ENCODE measurements around the gene CNTROB.

CNTROB gene

DNA sequence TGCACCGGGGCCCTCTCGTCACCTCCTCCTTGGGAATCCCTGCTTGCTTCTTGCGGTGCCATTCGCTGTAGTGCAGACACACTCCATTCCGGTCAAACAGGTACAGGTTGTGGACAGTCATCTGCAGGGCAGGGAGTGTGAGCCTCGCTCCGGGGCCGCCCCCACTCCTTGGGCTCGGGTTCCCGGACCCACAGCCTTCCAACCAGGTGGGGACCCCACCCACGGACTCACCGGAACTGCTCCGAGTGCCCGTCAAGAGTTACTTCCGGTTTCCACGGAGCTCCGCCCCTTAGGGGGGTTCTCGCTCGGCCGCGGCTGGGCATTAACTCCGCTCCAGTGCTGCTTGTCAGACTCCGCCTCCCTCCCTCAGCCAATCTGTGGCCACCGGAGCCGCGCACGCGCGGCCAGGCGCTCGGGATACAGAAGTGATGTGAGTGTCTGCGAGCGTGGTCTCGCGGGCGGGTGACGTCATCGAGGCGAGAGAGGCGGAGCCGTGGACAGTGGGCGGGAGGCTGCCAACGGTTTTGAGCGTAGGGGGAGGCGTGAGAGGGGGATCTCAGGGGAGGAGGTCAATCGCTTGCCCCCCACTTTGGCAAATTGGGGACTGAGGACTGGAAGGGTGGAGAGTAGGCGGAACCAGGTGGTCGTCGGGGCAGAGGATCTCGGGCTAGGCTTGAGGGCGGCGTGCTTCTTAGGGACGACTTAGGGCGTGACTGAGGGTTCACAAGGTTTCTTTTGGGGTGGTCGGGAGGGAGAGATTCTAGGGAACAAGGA is at the start of gene CNTROB, which contains the start of gene TRAPPC1 (continued):
- no peak for TF ChIP-seq ZNF266 (tag by site-specific recombination; IDR thresholded peaks at IDR 0.05; ENCODE audit: low read depth)
- no peak for TF ChIP-seq ZNF658 (tag by site-specific recombination; IDR thresholded peaks at IDR 0.05)
- no peak for TF ChIP-seq FEZF1 (tag by site-specific recombination; IDR thresholded peaks at IDR 0.05)
- TF ChIP-seq, protein P1, sequence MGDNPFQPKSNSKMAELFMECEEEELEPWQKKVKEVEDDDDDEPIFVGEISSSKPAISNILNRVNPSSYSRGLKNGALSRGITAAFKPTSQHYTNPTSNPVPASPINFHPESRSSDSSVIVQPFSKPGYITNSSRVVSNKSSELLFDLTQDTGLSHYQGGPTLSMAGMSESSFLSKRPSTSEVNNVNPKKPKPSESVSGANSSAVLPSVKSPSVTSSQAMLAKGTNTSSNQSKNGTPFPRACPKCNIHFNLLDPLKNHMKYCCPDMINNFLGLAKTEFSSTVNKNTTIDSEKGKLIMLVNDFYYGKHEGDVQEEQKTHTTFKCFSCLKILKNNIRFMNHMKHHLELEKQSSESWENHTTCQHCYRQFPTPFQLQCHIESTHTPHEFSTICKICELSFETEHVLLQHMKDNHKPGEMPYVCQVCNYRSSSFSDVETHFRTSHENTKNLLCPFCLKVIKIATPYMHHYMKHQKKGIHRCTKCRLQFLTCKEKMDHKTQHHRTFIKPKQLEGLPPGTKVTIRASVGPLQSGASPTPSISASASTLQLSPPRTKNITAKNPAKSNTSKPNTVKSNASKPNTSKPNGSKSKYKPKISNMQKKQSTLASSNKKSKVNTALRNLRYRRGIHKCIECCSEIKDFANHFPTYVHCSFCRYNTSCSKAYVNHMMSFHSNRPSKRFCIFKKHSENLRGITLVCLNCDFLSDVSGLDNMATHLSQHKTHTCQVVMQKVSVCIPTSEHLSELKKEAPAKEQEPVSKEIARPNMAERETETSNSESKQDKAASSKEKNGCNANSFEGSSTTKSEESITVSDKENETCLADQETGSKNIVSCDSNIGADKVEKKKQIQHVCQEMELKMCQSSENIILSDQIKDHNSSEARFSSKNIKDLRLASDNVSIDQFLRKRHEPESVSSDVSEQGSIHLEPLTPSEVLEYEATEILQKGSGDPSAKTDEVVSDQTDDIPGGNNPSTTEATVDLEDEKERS (tag by site-specific recombination; IDR thresholded peaks at IDR 0.05), result no peak
- TF ChIP-seq MYNN (tag by site-specific recombination; IDR thresholded peaks at IDR 0.05; ENCODE audit: borderline replicate concordance), result no peak; the same call in 1 of the 2 replicates
- TF ChIP-seq ZNF529 (tag by site-specific recombination; IDR thresholded peaks at IDR 0.05; ENCODE audit: insufficient replicate concordance), result no peak
- TF ChIP-seq ZNF16 (tag by site-specific recombination; IDR thresholded peaks at IDR 0.05; ENCODE audit: low read depth), result no peak
- TF ChIP-seq, protein P2, sequence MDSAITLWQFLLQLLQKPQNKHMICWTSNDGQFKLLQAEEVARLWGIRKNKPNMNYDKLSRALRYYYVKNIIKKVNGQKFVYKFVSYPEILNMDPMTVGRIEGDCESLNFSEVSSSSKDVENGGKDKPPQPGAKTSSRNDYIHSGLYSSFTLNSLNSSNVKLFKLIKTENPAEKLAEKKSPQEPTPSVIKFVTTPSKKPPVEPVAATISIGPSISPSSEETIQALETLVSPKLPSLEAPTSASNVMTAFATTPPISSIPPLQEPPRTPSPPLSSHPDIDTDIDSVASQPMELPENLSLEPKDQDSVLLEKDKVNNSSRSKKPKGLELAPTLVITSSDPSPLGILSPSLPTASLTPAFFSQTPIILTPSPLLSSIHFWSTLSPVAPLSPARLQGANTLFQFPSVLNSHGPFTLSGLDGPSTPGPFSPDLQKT (IDR thresholded peaks at IDR 0.05; ENCODE audit: borderline replicate concordance, low read depth, low read length), result peak; percentile 53; the same call in 1 of the 2 replicates
- TF ChIP-seq ZBTB8A (tag by site-specific recombination; IDR thresholded peaks at IDR 0.05), result 0 out of 2 replicates have a peak, but pooled peaks have one; percentile 55
- TF ChIP-seq, protein P3, sequence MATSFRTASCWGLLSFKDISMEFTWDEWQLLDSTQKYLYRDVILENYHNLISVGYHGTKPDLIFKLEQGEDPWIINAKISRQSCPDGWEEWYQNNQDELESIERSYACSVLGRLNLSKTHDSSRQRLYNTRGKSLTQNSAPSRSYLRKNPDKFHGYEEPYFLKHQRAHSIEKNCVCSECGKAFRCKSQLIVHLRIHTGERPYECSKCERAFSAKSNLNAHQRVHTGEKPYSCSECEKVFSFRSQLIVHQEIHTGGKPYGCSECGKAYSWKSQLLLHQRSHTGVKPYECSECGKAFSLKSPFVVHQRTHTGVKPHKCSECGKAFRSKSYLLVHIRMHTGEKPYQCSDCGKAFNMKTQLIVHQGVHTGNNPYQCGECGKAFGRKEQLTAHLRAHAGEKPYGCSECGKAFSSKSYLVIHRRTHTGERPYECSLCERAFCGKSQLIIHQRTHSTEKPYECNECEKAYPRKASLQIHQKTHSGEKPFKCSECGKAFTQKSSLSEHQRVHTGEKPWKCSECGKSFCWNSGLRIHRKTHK (tag by site-specific recombination; IDR thresholded peaks at IDR 0.05), result no peak
- TF ChIP-seq ZNF501 (tag by site-specific recombination; IDR thresholded peaks at IDR 0.05), result peak; percentile 61
- TF ChIP-seq ZBTB49 (tag by site-specific recombination; IDR thresholded peaks at IDR 0.05; ENCODE audit: low read depth), result no peak
- TF ChIP-seq ZNF23 (tag by site-specific recombination; IDR thresholded peaks at IDR 0.05; ENCODE audit: borderline replicate concordance), result no peak
- no peak for TF ChIP-seq TRIM28 (IDR thresholded peaks at IDR 0.05; ENCODE audit: borderline replicate concordance, low read length)
- no peak for TF ChIP-seq ZNF664 (tag by site-specific recombination; IDR thresholded peaks at IDR 0.05)
- peak; percentile 69; the same call in 1 of the 2 replicates for TF ChIP-seq YY2 (tag by site-specific recombination; IDR thresholded peaks at IDR 0.05)
- TF ChIP-seq ZNF391 (tag by site-specific recombination; IDR thresholded peaks at IDR 0.05; ENCODE audit: borderline replicate concordance, low read depth), result peak; percentile 94; the same call in 1 of the 2 replicates
- TF ChIP-seq, protein P4, sequence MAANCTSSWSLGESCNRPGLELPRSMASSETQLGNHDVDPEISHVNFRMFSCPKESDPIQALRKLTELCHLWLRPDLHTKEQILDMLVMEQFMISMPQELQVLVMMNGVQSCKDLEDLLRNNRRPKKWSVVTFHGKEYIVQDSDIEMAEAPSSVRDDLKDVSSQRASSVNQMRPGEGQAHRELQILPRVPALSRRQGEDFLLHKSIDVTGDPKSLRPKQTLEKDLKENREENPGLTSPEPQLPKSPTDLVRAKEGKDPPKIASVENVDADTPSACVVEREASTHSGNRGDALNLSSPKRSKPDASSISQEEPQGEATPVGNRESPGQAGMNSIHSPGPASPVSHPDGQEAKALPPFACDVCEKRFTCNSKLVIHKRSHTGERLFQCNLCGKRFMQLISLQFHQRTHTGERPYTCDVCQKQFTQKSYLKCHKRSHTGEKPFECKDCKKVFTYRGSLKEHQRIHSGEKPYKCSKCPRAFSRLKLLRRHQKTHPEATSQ (tag by site-specific recombination; IDR thresholded peaks at IDR 0.05), result peak; percentile 72; the same call in 1 of the 2 replicates
- TF ChIP-seq ZNF148 (tag by site-specific recombination; IDR thresholded peaks at IDR 0.05; ENCODE audit: borderline replicate concordance), result no peak
- no peak for TF ChIP-seq ZSCAN30 (tag by site-specific recombination; IDR thresholded peaks at IDR 0.05)
- TF ChIP-seq ZNF239 (tag by site-specific recombination; IDR thresholded peaks at IDR 0.05), result 0 out of 2 replicates have a peak, but pooled peaks have one; percentile 30
- TF ChIP-seq ZNF561 (tag by site-specific recombination; IDR thresholded peaks at IDR 0.05; ENCODE audit: borderline replicate concordance), result peak; percentile 12; the same call in 1 of the 2 replicates
- TF ChIP-seq, protein P5, sequence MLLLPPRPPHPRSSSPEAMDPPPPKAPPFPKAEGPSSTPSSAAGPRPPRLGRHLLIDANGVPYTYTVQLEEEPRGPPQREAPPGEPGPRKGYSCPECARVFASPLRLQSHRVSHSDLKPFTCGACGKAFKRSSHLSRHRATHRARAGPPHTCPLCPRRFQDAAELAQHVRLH (tag by site-specific recombination; IDR thresholded peaks at IDR 0.05), result 0 out of 2 replicates have a peak, but pooled peaks have one; percentile 9
- TF ChIP-seq ZFP3 (tag by site-specific recombination; IDR thresholded peaks at IDR 0.05; ENCODE audit: low read depth), result no peak
- peak; percentile 98 for TF ChIP-seq ZNF629 (tag by site-specific recombination; IDR thresholded peaks at IDR 0.05)
- no peak for TF ChIP-seq GLI2 (tag by site-specific recombination; IDR thresholded peaks at IDR 0.05; ENCODE audit: borderline replicate concordance, low read depth)

All from HEK293 (cell line).